GM12865 (cell line): ENCODE data around the gene EARS2.
"Not testable (repeated sequence)": the region's sequence is repeated elsewhere in the genome, so short reads cannot be mapped to it uniquely, and the experiment has no call there.

Experiments
- DNase-seq: peaks from one replicate; pipeline ENCODE4 v3.0.0; 2010; ENCODE audit warnings: low read depth
- H3K4me3 ChIP-seq: 2 replicates; pipeline ENCODE4 v1.5.1; 2011; ENCODE audit warnings: mild to moderate bottlenecking, low read depth, low read length, control low read depth
- CTCF ChIP-seq: IDR thresholded peaks from 2 replicates; pipeline ENCODE4 v1.5.1; 2011; ENCODE audit warnings: low read length, control low read depth, low read depth, inconsistent platforms; ENCODE audit not compliant: insufficient read depth; ENCODE audit errors: missing control alignments

Gene EARS2

GRCh38 chr16:23554536-23554935 lies 2.6 kb downstream of the EARS2 start:
- TF ChIP-seq CTCF, result no peak
- no peak for DNase-seq
- no peak overlapping the region for H3K4me3 ChIP-seq

GRCh38 chr16:23552161-23552560 lies 5.0 kb downstream of the EARS2 start:
- no peak overlapping the region for H3K4me3 ChIP-seq
- no peak for DNase-seq
- TF ChIP-seq CTCF, result no peak

GRCh38 chr16:23549938-23550337 lies 7.2 kb downstream of the EARS2 start:
- no peak for DNase-seq
- no peak overlapping the region for H3K4me3 ChIP-seq
- TF ChIP-seq CTCF, result no peak

- H3K4me3 ChIP-seq, result no peak overlapping the region
- DNase-seq, result no peak
- no peak for TF ChIP-seq CTCF
Observed at GRCh38 chr16:23544436-23544835, 12.7 kb downstream of the EARS2 start.

GRCh38 chr16:23540817-23541178 lies 16.4 kb downstream of the EARS2 start:
- not testable (repeated sequence) for H3K4me3 ChIP-seq, DNase-seq

- no peak for DNase-seq
- H3K4me3 ChIP-seq, result no peak overlapping the region
- TF ChIP-seq CTCF, result no peak
Observed at GRCh38 chr16:23539984-23540816, 16.9 kb downstream of the EARS2 start.

GRCh38 chr16:23538919-23539278 lies 18.3 kb downstream of the EARS2 start:
- no peak for DNase-seq
- no peak overlapping the region for H3K4me3 ChIP-seq
- TF ChIP-seq CTCF, result no peak

- TF ChIP-seq CTCF, result no peak
- DNase-seq, result no peak
- no peak overlapping the region for H3K4me3 ChIP-seq
Observed at GRCh38 chr16:23537390-23537789, 19.8 kb downstream of the EARS2 start.
